ENCODE measurements around the gene PRKAG2.

PRKAG2 gene

DNA sequence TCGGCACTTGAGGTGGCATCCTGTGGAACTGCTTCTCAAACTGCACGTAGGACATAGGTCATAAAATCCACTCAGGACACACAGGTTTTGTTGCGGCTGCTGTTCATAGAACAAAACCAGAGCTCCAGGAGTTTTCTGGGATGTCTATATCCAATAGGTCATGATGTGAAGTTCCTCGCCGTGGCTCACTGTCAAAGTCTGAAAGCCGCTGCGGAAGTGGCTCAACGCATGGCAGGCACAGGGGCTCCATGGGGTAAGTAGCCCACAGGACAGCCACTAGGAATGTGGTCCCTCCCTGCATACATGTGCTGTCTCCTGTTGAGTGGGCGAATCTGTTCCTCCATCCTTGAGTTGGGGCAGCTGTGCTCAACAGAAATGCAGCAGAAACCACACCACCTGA, 72.2 kb downstream of the PRKAG2 start:
- H3K36me3 ChIP-seq (ENCODE audit: control insufficient read depth in 1 of 2, insufficient read depth in 2 of 2, low read length in 2 of 2): no peaks in the 10 kb centered on the region
- H3K18ac ChIP-seq (ENCODE audit: low read length): no peak overlapping the region
- WGBS (ENCODE audit: extremely low coverage, insufficient coverage, insufficient read length): no CpG with 5 or more reads among the region's 9 CpGs
- no peak overlapping the region for H2BK120ac ChIP-seq (ENCODE audit: insufficient read depth, low read length, poor library complexity)
- no peak overlapping the region for H3K23ac ChIP-seq (ENCODE audit: low read length)
- no peaks in the 10 kb centered on the region for H3K4me1 ChIP-seq (ENCODE audit: control insufficient read depth in 1 of 2, insufficient read depth in 2 of 2, low read length in 2 of 2)
- H3K27ac ChIP-seq (ENCODE audit: low read depth, low read length): no peak overlapping the region
- no peak overlapping the region for H3K4me2 ChIP-seq (ENCODE audit: low read length)
- no peak overlapping the region for H2AK5ac ChIP-seq (ENCODE audit: low read length)
- H3K9me3 ChIP-seq (ENCODE audit: insufficient read depth, low read depth, low read length): no peaks in the 10 kb centered on the region
- peak overlapping the region; percentile 18 for H3K9ac ChIP-seq (ENCODE audit: low read length)
- no peak overlapping the region for H2AFZ ChIP-seq (ENCODE audit: insufficient read depth, low read length, poor library complexity)
- no peak overlapping the region for H2BK5ac ChIP-seq (ENCODE audit: low read depth, low read length, poor library complexity)
- H3K27me3 ChIP-seq (ENCODE audit: insufficient read depth, low read length): peaks cover 2% of the 10 kb centered on the region
- H3K79me2 ChIP-seq (ENCODE audit: control insufficient read depth, insufficient read depth, low read length, poor library complexity): no peaks in the 10 kb centered on the region
- no peak overlapping the region for H3K4me3 ChIP-seq (ENCODE audit: low read depth, low read length)
- no peak overlapping the region for H2BK12ac ChIP-seq (ENCODE audit: low read length)
- no peak overlapping the region for H3K4ac ChIP-seq (ENCODE audit: low read depth, low read length)
- no peak overlapping the region for H4K12ac ChIP-seq (ENCODE audit: low read depth, low read length)
- no peaks in the 10 kb centered on the region for H3K79me1 ChIP-seq (ENCODE audit: low read length)
- DNase-seq: no peak
- no peak overlapping the region for H4K91ac ChIP-seq (ENCODE audit: low read depth, low read length)
- H4K8ac ChIP-seq (ENCODE audit: low read depth, low read length): no peak overlapping the region
- no peak overlapping the region for H3K14ac ChIP-seq (ENCODE audit: low read length)

DNA sequence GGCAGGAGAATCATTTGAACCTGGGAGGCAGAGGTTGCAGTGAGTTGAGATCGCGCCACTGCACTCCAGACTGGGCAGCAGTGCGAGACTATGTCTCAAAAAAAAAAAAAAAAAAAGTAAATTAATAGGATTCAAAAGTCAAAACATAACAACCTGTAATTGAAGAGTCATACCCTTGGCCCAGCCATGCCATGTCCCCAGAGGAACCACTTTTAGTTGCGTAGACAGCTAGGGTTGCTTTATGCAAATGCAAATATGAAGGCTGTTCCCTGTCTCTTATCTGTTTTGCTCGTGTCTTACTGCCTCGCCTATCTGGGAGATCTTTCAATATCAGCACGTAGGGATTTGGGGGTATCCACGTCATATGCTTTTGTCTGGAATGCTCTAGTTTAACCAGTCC, 73.1 kb downstream of the PRKAG2 start:
- H3K4me1 ChIP-seq (ENCODE audit: control insufficient read depth in 1 of 2, insufficient read depth in 2 of 2, low read length in 2 of 2): no peaks in the 10 kb centered on the region
- no peak overlapping the region for H2BK5ac ChIP-seq (ENCODE audit: low read depth, low read length, poor library complexity)
- H3K23ac ChIP-seq (ENCODE audit: low read length): no peak overlapping the region
- H4K12ac ChIP-seq (ENCODE audit: low read depth, low read length): no peak overlapping the region
- H3K4me3 ChIP-seq (ENCODE audit: low read depth, low read length): no peak overlapping the region
- H3K9me3 ChIP-seq (ENCODE audit: insufficient read depth, low read depth, low read length): no peaks in the 10 kb centered on the region
- H2AFZ ChIP-seq (ENCODE audit: insufficient read depth, low read length, poor library complexity): no peak overlapping the region
- H4K8ac ChIP-seq (ENCODE audit: low read depth, low read length): no peak overlapping the region
- WGBS (ENCODE audit: extremely low coverage, insufficient coverage, insufficient read length): no CpG with 5 or more reads among the region's 8 CpGs
- no peak overlapping the region for H2AK5ac ChIP-seq (ENCODE audit: low read length)
- no peak overlapping the region for H3K9ac ChIP-seq (ENCODE audit: low read length)
- H3K4ac ChIP-seq (ENCODE audit: low read depth, low read length): no peak overlapping the region
- H3K4me2 ChIP-seq (ENCODE audit: low read length): no peak overlapping the region
- no peaks in the 10 kb centered on the region for H3K36me3 ChIP-seq (ENCODE audit: control insufficient read depth in 1 of 2, insufficient read depth in 2 of 2, low read length in 2 of 2)
- no peak overlapping the region for H2BK120ac ChIP-seq (ENCODE audit: insufficient read depth, low read length, poor library complexity)
- no peak overlapping the region for H3K18ac ChIP-seq (ENCODE audit: low read length)
- no peak overlapping the region for H3K14ac ChIP-seq (ENCODE audit: low read length)
- H3K27ac ChIP-seq (ENCODE audit: low read depth, low read length): no peak overlapping the region
- no peak overlapping the region for H2BK12ac ChIP-seq (ENCODE audit: low read length)
- H3K79me2 ChIP-seq (ENCODE audit: control insufficient read depth, insufficient read depth, low read length, poor library complexity): no peaks in the 10 kb centered on the region
- H3K27me3 ChIP-seq (ENCODE audit: insufficient read depth, low read length): peaks cover 2% of the 10 kb centered on the region
- no peaks in the 10 kb centered on the region for H3K79me1 ChIP-seq (ENCODE audit: low read length)
- no peak overlapping the region for H4K91ac ChIP-seq (ENCODE audit: low read depth, low read length)
- no peak for DNase-seq

DNA sequence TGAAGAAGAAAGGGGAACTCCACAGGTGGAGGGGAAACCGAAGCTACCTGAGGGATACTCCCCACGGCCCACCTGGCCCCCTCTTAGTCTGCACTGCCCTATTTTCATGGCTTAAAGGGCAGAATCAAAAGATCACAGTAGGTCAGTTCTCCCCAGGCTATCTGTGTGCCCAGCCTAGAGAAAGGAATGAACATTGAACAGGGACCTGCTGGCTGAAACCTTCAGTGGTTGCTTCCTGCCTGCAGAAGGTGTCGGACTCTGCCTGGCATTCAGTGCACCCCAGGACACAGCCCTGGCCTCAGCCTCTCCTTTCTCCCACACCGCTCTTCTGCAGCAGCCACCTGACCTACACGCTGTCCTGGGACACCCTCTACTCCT, 74.5 kb downstream of the PRKAG2 start:
- peaks cover 2% of the 10 kb centered on the region for H3K27me3 ChIP-seq (ENCODE audit: insufficient read depth, low read length)
- no peaks in the 10 kb centered on the region for H3K79me1 ChIP-seq (ENCODE audit: low read length)
- H3K18ac ChIP-seq (ENCODE audit: low read length): no peak overlapping the region
- DNase-seq: no peak
- no peak overlapping the region for H2BK120ac ChIP-seq (ENCODE audit: insufficient read depth, low read length, poor library complexity)
- no peak overlapping the region for H4K91ac ChIP-seq (ENCODE audit: low read depth, low read length)
- no peak overlapping the region for H3K4me3 ChIP-seq (ENCODE audit: low read depth, low read length)
- no peak overlapping the region for H3K27ac ChIP-seq (ENCODE audit: low read depth, low read length)
- H2AFZ ChIP-seq (ENCODE audit: insufficient read depth, low read length, poor library complexity): no peak overlapping the region
- no peak overlapping the region for H3K14ac ChIP-seq (ENCODE audit: low read length)
- no peaks in the 10 kb centered on the region for H3K79me2 ChIP-seq (ENCODE audit: control insufficient read depth, insufficient read depth, low read length, poor library complexity)
- no peaks in the 10 kb centered on the region for H3K4me1 ChIP-seq (ENCODE audit: control insufficient read depth in 1 of 2, insufficient read depth in 2 of 2, low read length in 2 of 2)
- H2AK5ac ChIP-seq (ENCODE audit: low read length): no peak overlapping the region
- H3K9ac ChIP-seq (ENCODE audit: low read length): no peak overlapping the region
- H4K8ac ChIP-seq (ENCODE audit: low read depth, low read length): no peak overlapping the region
- no peak overlapping the region for H2BK12ac ChIP-seq (ENCODE audit: low read length)
- no CpG with 5 or more reads among the region's 5 CpGs for WGBS (ENCODE audit: extremely low coverage, insufficient coverage, insufficient read length)
- H3K36me3 ChIP-seq (ENCODE audit: control insufficient read depth in 1 of 2, insufficient read depth in 2 of 2, low read length in 2 of 2): no peaks in the 10 kb centered on the region
- H4K12ac ChIP-seq (ENCODE audit: low read depth, low read length): no peak overlapping the region
- H3K4ac ChIP-seq (ENCODE audit: low read depth, low read length): no peak overlapping the region
- H3K23ac ChIP-seq (ENCODE audit: low read length): no peak overlapping the region
- no peaks in the 10 kb centered on the region for H3K9me3 ChIP-seq (ENCODE audit: insufficient read depth, low read depth, low read length)
- no peak overlapping the region for H2BK5ac ChIP-seq (ENCODE audit: low read depth, low read length, poor library complexity)
- no peak overlapping the region for H3K4me2 ChIP-seq (ENCODE audit: low read length)

GRCh38 chr7:151801782-151802468, 75.0 kb downstream of the PRKAG2 start:
- Histone ChIP-seq H3K9ac (ENCODE audit: low read length) (no peak overlapping the region), H2AFZ (ENCODE audit: insufficient read depth, low read length, poor library complexity) (no peak overlapping the region), H3K4me2 (ENCODE audit: low read length) (no peak overlapping the region), H3K4me3 (ENCODE audit: low read depth, low read length) (no peak overlapping the region), H3K4me1 (ENCODE audit: control insufficient read depth in 1 of 2, insufficient read depth in 2 of 2, low read length in 2 of 2) (no peaks in the 10 kb centered on the region), H3K27ac (ENCODE audit: low read depth, low read length) (no peak overlapping the region), H2AK5ac (ENCODE audit: low read length) (no peak overlapping the region), H4K8ac (ENCODE audit: low read depth, low read length) (no peak overlapping the region), H3K23ac (ENCODE audit: low read length) (no peak overlapping the region), H4K12ac (ENCODE audit: low read depth, low read length) (no peak overlapping the region), H2BK5ac (ENCODE audit: low read depth, low read length, poor library complexity) (no peak overlapping the region), H3K9me3 (ENCODE audit: insufficient read depth, low read depth, low read length) (no peaks in the 10 kb centered on the region), H3K36me3 (ENCODE audit: control insufficient read depth in 1 of 2, insufficient read depth in 2 of 2, low read length in 2 of 2) (no peaks in the 10 kb centered on the region), H3K79me1 (ENCODE audit: low read length) (no peaks in the 10 kb centered on the region), H3K14ac (ENCODE audit: low read length) (no peak overlapping the region), H3K27me3 (ENCODE audit: insufficient read depth, low read length) (peaks cover 2% of the 10 kb centered on the region), H3K4ac (ENCODE audit: low read depth, low read length) (no peak overlapping the region), H3K18ac (ENCODE audit: low read length) (no peak overlapping the region), H4K91ac (ENCODE audit: low read depth, low read length) (no peak overlapping the region), H2BK120ac (ENCODE audit: insufficient read depth, low read length, poor library complexity) (no peak overlapping the region), H2BK12ac (ENCODE audit: low read length) (no peak overlapping the region), H3K79me2 (ENCODE audit: control insufficient read depth, insufficient read depth, low read length, poor library complexity) (no peaks in the 10 kb centered on the region)
- DNase-seq: peak in 1 of 2 donors; percentile 12
- WGBS (ENCODE audit: extremely low coverage, insufficient coverage, insufficient read length): no CpG with 5 or more reads among the region's 15 CpGs

Measured in trophoblast cell (in vitro differentiated cells and primary cell).